ENCODE results near the gene ANKMY1. TPM values are rescaled to one million over a fixed set of nuclear protein-coding genes. Genes with fewer than 3 reads are reported as not detected.

ANKMY1 gene
- 4.0 and 4.9 TPM in 2 replicates for total RNA-seq

DNA sequence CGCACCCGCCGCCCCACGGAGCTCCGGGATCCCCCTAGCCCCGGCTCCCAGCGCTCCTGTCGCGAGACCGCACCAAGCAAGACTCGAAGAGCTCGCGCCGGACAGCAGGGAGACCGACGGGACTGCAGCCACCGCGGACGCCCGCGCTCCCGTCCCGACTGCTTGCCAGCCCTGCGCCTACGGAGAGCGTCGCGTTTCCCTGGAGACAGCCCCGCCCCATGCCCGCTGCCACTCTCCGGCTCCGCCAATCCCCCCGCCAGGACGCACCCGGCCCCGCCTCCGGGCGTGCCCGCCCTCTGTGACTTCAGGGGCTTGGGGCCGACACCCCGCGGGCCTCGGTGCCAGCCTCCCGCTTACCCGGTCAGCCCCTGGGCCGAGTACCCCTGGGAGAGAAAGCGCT, at the start of gene ANKMY1:
Gene ANKMY1, minus strand, starts transcription at position 181 of the 400 bp plus-strand sequence. CDS start 653 bp downstream, outside the sequence.

GRCh38 chr2:240586198-240586918, 28.6 kb upstream of the ANKMY1 start, which contains the start of gene CAPN10:
TSS of gene CAPN10 (plus strand) at chr2:240586734. CDS start at chr2:240586912, 178 bp downstream.

DNA sequence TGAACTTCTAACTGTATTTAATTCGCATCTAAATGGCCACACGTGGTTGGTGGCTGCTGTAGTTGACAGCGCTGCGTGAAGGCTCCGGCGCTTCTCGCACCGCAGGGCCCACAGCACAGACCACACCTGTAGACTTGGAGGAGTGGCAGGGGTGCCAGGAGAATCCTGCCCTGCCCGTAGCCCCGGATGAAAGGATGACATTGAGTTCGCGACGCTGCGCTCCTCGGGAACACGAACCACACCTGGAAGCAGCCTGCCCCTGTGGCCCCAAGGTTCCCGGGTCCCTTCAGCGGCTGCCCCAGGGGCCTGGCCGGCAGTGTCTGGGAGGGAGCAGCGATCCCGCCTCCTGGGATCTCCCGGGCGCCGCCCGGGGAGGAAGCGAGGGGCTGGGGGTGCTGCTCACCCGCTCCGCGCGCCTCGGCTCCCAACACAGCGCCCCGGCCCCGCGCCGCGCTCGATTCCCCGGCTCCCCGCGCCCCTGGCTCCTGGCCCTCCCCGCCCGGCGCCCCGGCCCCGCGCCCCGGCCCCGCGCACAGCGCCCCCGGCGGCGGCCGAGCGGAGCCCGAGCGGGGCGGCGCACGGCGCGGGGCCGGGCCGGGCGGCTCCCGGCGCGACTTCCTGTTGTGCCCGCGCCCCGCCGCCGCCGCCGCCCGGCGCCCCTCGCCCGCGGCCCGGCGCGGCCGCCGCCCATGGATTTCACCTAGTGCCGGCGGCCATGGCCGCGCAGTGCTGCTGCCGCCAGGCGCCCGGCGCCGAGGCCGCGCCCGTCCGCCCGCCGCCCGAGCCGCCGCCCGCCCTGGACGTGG, 10.3 kb upstream of the ANKMY1 start, which contains the start of gene RNPEPL1:
Gene RNPEPL1, plus strand, starts transcription at position 613 of the 806 bp plus-strand sequence. Its CDS starts 103 bp downstream, at position 716.

DNA sequence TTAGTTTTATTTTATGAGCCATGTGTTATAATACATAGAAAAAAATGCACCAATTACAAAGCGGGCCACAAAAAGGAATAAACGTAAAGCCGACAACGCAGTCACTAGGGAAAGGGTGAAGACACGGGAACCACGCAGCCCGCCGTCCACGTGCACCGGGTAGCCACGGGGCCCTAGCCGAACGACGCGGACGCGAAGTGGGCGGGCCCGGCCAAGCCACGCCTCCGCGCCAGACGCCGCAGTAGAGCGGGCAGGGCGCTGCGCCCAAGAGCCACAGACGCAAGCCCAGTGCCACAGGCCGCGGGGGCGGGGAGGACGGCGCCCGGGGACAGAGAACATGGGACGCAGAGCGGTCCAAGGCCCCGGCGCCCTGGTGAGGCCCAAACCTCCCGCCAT, 2.3 kb upstream of the ANKMY1 start, which contains the start of gene DUSP28:
Gene DUSP28, plus strand, starts transcription at position 274 of the 396 bp plus-strand sequence. CDS start 328 bp downstream, outside the sequence.

GRCh38 chr2:240435457-240435947, 122.3 kb downstream of the ANKMY1 start, which contains the start of gene GPC1:
TSS of gene GPC1 (plus strand) at chr2:240435663. CDS start at chr2:240435919, 256 bp downstream.

Other genes starting within 250 kb of the ANKMY1 start
- 10.4 and 10.5 TPM in 2 replicates for gene GPC1, start 122.3 kb downstream of the ANKMY1 start, total RNA-seq
- gene DUSP28, start 2.4 kb upstream of the ANKMY1 start, total RNA-seq: 2.7 and 3.2 TPM in 2 replicates
- 7.6 and 20.1 TPM in 2 replicates for gene RNPEPL1, start 10.5 kb upstream of the ANKMY1 start, total RNA-seq
- gene CAPN10, start 28.7 kb upstream of the ANKMY1 start, total RNA-seq: 20.1 and 23.7 TPM in 2 replicates
- 0.15 TPM in 1 of 2 replicates, not detected in the other for gene GPR35, start 67.5 kb upstream of the ANKMY1 start, total RNA-seq
- gene AQP12B, start 124.9 kb upstream of the ANKMY1 start, total RNA-seq: not detected in 2 replicates
- gene AQP12A, start 133.9 kb upstream of the ANKMY1 start, total RNA-seq: not detected in 2 replicates

Data from epithelial cell of umbilical artery (primary cell).